Kidney capillary endothelial cell (primary cell): ENCODE data around the gene HPSE2.

Experiments used
- DNase-seq: peaks from one replicate; pipeline ENCODE4 v3.0.0-alpha.2; 2018; ENCODE audit warnings: low spot score

HPSE2 gene

DNA sequence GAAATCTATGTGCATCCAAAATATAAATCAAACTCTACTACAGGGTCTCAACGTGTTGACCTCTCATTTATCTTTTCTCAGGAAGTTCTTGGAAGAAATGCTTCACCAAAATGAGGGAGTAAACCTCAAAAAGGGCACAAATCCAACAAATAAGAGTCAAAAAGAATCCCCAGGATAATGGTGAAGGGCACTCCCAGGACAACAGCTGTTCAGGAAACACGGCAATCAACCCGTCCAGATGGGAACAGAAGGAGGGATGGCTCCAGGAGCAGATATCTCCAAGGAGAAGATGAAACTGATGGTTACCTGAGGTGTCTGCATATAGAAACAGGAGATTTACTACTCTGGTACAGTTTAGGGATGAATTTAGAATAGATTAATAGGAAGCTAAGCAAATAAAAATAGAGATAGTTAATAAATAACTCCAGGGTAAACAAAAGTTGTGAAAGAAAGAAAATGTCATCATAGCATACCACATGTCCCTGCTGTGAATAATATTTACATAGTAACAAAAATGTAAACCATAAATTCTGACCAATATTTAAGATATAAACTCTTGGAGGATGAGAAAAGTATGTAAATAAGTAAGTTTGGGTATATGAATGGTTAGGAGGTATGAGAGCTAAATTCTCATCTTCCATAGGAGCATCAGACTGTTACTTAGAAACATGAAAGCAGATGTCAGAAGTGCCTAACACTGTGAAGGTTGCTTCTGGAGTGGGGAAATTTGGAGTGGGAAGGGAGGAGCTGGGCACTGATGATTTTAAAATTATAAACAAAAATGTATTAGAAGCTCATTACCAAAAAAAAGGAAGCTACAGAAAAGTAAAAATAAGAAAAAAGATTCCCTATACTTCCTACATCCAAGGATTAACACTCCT, 551.4 kb downstream of the HPSE2 start:
- DNase-seq, result no peak

DNA sequence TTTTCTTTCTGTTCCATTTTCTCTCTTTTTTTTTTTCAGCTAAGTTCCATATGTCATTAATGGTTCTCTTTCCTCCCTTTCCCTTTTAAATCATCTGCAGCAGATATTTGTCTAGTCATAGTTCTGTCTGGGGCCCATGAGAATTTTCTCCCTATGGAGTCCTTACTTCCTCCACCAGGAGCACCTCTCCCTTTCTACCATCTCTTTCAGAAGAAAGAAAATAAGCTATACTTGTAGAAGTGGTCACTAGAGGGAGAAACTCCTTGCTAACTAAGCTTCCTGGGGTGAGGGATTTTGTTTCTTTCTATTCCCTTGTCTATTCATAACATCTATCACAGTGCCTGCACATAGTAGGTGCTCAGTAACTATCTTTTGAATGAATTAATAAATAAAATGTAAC, 558.8 kb downstream of the HPSE2 start:
- no peak for DNase-seq

DNA sequence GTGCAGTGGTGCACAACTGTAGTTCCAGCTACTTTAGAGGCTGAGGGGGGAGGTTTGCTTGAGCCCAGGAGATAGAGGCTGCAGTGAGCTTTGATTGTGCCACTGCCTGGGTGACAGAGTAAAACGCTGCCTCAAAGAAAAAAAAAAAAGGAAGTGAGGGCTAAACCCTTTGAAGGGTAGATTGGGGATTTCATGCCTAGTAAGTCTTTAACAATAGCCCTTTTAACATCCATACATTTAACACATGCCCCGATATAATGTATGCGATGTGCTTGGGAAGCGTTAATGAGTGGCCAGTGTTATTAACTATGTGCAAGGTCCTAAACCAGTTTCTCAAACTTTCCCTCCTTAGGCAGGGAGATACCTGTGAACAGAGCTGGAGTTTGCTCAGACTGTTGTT, 559.8 kb downstream of the HPSE2 start:
- DNase-seq, result no peak

DNA sequence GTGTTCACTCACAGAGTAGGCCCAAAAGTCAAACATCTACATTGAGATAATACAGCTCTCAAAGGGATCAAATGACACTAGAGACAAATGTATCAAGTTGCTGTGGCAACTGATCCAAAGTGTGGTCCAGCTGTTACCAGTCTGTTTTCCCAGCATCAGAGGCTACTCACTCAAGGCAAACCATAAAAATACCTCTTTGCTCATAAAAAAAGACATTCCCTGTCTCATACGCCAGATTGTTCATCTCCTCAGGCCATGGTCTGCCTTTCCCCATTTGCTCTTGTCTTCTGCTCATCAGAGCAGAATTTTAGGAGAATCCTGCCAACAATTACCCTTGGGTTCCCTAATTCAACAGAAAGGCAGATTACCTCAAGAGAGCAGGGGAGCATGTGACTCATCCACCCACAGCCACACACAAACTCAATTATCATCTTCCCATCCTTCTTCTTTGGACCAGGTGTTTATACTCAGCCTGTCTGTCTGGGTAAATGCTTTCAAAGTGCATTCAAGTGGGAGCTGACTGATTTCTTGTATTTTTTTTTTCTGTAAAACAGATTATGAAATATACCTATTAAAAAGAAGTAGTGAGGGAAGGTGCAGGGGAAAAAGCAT, 562.4 kb downstream of the HPSE2 start:
- DNase-seq, result no peak

DNA sequence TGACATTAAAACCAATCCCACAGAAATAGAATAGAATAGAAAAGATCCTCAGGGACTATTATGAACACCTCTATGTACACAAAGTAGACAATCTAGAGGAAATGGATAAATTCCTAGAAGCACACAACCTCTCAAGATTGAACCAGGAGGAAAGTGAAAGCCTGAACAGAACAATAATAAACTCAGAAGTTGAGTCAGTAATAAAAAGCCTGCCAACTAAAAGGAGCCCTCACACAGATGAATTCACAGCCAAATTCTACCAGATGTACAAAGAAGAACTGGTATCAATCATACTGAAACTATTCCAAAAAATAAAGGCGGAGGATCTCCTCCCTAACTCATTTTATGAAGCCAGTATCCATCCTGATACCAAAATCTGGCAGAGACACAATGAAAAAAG, 568.6 kb downstream of the HPSE2 start:
- no peak for DNase-seq

DNA sequence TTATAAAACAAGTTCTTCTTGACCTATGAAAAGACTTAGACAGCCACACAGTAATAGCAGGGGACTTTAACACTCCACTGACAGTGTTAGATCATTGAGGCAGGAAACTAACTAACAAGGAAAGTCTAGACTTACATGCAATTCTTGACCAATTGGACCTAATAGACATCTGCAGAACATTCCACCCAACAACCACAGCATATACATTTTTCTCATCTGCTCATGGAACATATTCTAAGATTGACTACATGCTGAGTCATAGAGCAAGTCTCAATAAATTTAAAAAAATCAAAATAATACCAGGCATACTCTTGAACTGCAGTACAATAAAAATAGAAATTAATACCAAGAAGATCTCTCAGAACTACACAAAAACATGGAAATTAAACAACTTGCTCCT, 569.4 kb downstream of the HPSE2 start:
- DNase-seq, result no peak

DNA sequence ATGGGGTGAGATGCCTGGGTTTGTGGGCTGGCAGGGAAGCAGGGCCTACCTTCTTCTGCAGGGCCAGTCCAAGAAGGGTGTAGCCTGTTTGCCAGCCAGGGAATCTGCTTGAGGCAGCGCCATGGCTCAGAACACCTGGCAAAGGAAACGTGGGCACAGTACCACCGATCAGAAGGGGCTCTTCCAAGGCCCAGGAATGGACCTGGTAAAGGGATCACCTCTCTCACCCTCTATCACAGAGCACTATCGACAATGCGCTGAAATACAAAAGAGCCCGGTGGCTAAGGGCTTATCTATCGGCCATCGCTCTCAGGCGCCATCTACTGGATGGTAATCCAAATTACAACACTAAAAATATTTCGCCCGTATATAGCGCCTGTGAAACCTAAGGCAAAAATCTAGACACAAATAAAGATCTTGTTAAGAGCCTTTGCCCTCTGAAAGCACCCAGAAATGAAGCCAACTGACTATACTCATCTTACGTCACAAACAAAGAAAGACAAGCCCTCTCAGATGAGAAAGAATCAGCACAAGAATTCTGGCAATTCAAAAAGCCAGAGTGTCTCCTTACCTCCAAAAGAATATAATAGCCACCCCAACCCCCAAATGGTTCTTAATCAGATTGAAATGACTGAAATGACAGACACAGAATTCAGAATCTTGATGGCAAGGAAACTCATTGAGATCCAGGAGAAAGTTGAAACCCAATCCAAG, 571.2 kb downstream of the HPSE2 start:
- peak; percentile 28 for DNase-seq

DNA sequence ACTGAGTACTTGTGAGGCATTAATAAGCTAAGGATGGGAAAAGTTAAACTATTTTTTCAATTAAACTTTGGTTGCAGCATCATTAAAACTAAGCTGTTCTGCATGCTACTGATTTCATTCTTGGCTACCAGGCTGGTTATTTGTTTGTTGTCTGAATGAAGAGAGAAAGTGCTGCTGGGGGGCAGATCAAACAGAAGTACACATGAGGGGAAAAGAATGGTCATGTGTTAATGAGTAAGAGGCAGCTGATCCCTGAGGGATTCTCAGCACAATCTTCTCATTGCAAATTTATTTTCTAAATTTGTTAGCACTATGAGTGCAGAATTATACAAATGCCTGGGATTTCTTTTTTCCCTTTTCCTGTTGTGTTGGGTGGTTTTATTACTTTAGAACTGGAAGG, 575.7 kb downstream of the HPSE2 start:
- DNase-seq, result no peak

DNA sequence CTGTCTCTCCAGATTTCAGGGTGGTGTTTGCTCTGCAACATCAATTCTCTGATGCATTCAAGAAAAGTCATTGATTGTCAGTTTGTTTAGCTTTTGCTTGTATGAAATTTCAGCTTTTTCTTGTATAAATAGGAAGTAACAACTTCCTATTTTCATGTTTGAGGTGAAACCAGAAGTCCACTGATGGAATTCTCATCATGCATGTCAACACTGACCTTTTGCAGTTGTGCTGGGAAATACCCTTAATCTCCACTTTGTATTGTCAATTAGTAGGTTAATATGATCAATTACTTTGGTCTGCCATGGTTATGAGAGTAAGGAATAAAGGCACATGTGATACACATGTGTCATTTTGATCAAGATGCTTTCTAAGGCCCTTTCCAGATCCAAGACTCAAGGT, 580.2 kb downstream of the HPSE2 start:
- no peak for DNase-seq

DNA sequence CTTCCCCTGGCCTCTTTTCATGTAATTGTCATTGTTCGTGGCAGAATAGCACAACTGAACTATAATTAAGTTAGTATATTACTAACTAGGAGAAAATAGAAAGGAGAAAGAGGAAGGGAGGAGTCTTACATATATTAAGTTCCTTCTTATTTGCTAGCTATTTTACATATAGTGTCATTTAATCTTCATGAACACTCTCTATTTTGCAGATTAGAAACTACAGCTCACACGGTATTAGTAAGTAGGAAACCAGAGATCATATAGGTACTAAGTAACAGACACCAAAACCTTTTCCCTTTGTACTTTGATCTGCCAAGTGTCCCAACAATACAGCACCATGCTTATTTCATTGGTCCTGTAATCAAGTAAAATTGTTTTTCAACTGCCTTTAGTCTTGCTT, 586.5 kb downstream of the HPSE2 start:
- no peak for DNase-seq

DNA sequence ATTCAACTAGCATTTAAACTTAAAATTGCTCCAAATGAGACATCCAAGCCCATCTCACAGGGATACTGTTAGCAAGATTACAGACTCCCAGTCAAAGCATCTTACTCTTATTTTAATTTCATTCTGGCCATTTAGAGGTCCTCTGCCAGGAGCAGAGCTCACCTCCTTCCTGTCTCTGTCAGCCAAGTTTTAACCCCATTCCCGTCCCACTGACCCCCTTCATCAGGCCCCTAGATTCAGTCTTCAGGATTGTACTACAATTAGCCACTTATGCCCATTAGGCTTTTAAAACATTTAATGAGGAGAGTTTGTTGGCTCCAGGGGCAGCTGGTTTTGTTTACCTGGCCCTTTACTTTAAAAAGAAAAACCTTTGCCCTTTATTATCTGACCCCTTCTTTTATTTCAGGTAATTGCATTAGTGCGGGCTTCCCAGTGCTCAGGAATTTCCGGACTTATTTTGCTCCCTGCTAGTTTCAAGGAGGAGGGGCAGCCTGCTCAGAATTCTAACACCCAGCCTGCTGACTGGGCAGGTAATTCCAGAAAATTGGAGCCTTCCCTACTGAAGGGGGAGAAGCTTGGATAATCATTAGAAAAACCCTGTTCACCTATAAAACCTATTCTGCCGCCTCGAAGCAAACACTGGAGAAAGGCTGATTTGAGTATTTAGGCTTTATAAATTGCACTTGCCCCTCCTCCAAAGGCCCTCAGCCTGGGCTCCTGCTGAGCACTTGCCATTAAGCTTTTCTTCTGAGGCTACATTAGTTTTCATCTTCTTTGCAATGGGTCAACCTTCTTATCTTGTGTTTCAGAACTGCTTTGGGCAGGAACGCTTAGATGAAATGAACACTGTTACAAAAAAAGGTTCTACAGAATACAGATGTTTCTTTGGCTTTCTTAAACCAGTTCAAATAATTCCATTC, 588.4 kb downstream of the HPSE2 start:
- DNase-seq, result no peak

DNA sequence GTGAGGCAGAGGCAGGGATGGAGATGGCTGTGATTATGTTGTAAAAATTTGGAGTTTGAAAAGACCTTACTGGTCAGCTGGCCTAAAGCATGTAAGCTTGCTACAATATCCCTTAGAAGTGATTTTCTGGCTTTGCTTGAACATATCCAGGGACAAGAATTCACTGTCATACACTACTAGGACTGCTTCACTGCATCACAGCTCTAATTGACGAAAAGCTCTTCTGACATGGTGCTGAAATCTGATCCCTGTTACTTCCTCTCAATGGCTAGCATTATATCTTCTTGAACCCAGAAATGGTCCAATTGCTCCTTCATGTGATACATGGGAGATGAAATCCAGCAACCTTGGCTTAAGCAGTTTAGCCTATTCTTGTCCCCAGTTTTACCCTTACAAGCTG, 591.2 kb downstream of the HPSE2 start:
- DNase-seq, result no peak

DNA sequence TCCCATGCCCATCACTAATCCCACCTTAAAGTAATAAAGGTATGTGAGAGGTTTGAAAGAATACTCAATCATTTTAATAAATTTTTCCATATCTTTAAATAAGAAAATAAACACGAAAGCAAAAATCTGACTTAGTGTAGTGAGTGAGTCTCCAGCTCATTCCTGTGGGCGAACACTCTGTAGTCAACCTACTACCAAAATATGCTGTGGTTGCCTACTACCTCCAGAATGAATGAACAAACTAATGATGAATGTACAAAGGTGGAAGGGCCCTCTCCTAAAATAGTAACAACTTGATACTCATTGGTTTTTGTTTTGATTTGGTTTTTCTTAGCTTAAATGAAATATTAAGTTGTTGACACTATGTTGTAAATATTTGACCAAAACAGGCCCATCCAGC, 593.4 kb downstream of the HPSE2 start:
- no peak for DNase-seq

DNA sequence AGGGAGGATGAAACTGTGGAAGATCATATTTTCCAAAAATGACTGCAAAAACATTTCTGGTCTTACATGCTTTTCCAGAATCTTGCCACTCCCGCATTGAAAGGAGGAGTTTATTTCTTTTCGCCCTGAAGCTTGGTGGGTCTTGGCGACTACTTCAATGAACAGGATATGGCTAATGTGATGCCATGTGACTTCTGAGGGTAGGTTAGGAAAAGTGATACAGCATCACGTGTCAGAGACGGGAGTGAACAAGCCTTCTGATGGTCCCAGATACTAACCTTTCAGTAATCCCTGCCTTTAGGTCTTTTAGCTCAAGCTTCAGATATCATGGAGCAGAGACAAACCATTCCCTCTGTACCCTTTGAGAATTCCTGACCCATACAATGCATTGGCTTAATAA, 596.7 kb downstream of the HPSE2 start:
- no peak for DNase-seq

DNA sequence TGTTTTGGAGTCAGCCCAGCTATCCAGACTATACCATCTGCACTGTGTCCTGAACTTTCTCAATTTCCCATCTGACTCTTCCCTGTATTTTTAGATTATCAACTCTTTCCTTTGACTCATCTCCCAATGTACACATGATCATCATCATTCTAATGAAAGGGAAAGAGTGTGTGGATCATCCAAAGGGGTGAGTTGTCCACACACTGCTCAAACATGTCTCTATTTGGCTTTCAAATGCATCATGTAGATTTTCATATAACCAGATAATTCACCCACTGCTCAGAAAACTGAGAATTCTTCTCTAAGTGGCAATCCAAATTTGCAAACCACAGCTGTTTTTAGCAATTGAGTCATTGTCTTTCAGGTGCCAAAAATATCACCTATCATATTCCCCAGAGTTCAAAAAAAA, 598.7 kb downstream of the HPSE2 start:
- no peak for DNase-seq

DNA sequence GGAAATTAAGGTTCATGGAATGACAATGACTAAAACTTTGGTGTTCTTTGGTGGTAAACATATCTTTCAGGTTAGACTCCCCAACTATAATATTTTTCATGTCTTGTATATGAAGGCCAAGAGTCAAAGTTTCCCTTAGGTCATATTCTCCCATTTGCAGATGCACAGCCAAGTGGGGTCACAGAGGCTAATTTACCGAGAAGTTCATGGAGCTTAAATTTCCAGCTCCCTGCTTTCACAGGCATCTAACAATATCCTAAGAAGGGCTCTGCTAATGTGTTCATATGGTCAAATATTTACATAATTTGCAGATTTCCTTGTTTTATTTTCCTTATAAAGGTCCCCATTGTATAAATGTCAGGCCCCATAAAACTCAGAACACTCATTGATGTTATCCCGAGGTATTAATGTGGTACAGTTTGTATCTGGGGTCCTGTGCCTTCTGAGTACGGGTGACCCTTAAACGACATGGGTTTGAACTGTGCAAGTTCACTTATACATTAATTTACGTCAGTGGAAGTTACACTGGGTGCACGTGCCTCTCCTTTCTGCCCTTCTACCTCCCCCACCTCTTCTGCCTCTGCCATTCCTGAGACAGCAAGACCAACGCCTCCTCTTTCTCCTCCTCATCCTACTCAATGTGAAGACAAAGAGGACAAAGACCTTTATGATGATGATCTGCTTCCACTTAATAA, 603.0 kb downstream of the HPSE2 start:
- no peak for DNase-seq

DNA sequence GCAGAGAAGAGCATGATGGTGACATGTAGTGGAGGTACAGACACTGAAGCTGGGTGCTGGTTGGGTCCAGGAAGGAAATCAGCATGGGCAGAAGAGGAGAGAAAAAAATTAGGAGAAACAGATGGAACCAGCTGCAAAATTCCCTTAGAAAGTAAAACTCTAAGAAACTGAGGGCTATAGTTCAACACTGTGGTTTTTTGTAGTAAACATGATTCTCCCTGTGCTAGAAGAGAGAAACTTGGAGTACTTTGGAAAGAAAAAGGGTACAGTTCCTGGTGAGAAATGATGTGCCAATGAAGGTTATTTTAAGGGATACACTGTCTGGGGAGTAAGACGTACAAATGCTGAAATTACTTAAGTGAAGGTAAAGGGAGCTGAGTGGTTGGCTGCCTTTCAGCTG, 607.4 kb downstream of the HPSE2 start:
- no peak for DNase-seq

DNA sequence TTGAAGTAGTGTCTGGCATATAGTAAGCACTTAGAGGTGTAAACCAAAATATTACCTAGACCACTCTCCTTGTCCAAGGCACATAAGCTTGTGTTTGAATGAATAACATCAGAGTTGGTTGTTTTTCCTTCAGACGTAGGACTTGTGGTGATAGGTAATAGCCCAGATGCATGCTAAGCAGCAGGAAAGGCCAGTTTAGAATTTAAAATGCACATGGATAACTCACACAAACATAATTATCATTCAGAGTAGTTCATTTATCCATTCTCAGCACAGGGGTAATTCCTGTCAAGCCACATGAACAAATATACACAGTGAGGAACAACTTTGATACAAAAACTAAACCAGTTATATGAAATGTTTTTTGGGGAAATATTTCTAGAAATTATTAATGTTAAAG, 607.9 kb downstream of the HPSE2 start:
- no peak for DNase-seq

DNA sequence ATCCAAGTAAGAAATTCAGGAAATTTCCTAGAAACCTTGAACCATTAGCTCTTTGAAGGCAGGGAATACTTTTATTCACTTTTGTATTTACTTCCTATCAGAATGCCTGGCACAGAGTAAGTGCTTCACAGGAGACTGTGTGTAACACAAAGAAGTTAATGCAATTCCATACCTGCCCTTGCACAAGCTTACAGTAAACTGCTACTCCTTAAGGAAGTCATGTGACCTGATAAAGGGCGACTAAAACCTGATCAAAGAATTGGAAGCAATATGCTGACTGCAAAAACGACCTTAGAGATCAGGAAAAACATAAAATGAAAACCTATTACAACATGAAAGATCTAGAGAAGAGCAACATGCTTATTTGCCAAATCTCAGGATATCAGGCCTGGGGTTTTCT, 610.7 kb downstream of the HPSE2 start:
- no peak for DNase-seq

DNA sequence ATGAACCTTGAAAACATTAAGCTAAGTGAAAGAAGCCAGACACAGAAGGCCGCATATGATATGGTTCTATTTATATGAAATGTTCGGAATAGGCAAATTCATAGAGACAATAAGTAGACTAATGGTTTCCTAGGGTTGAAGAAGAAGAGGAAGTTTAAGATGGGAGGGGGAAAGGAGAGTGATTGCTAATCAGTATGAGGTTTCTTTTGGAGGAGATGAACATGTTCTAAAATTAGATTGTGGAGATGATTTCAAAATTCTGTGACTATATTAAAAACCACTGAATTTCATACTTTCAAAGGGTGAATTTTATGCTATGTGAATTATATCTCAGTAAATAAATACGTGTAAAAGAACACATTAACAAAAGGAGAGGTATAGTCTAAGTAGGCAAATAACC, 612.5 kb downstream of the HPSE2 start:
- no peak for DNase-seq

DNA sequence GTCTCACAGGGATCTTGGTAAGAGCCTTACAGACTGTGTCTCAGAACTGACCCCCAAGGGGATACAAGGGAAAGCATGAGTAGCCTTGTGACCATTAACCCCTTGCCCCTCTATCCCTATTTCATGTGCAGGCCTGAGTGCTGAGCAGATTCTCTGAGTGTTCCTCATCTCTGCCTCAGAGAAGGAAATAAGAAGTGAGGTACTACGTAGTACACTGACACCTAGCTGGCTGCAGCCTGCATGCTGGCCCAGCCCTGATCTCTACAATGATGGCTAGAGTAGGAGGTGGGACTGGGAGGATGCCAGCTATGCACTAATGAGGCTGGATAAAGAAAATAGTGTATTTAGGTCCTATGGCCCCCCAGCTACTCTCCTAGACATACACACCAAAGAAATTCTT, 614.0 kb downstream of the HPSE2 start:
- DNase-seq, result no peak

DNA sequence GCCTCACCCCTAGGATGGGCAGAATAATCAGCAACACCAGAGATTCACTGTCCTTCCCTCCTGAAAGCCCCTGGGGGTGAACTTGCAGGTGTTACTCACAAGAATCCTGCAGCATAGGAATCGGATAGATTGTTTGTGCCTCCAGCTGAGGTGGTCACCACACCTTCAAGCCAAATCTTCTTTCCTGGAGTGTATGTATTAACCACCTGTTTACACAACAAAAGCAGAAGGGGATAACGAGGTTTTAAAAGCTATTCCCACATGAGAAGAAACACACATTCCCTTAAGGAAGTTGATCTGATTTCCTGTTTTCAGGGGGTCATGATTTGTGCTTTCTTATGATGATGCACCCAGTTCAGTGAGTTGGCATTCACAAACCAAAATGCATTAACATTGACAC, 615.1 kb downstream of the HPSE2 start:
- no peak for DNase-seq
